SK-N-MC (cell line): Measurements from ENCODE around the gene MEGF9.

ENCODE experiments used
- EZH2 ChIP-seq: fragments of 200-600 bp; sonication (generic); IDR thresholded peaks from one replicate; pipeline ENCODE4 v1.6.1; 2017; ENCODE audit warnings: antibody characterized with exemption
- FOXP2 ChIP-seq: optimal IDR thresholded peaks from 2 replicates; pipeline ENCODE3; 2011; ENCODE audit warnings: mild to moderate bottlenecking, moderate library complexity; ENCODE audit not compliant: insufficient read depth; ENCODE audit errors: extremely low read length, control extremely low read depth
- POLR2AphosphoS5 ChIP-seq: IDR thresholded peaks from 2 replicates; pipeline ENCODE4 v1.6.1; 2012; ENCODE audit warnings: mild to moderate bottlenecking, low read depth, low read length, borderline replicate concordance

GRCh38 chr9:120564589-120564988 is 149.7 kb downstream of the MEGF9 start:
- TF ChIP-seq POLR2AphosphoS5 (no peak), EZH2 (no peak), FOXP2 (no peak)
